Activated CD8-positive, alpha-beta T cell treated with anti-CD3 and anti-CD28 coated beads for 36 hours (primary cell): ENCODE measurements around the gene RGL2. TPM values are rescaled to one million over a fixed set of nuclear protein-coding genes. Genes with fewer than 3 reads are reported as not detected.
"Not testable (repeated sequence)": the region's sequence is repeated elsewhere in the genome, so short reads cannot be mapped to it uniquely, and the experiment has no call there.

Source experiments
- ATAC-seq: fragments of 200-7000 bp; cut with Tn5 transposase; one replicate; pipeline ENCODE4 v1.10.0; 2021; ENCODE audit warnings: mild to moderate bottlenecking, moderate library complexity
- CTCF ChIA-PET: fragments of 350-600 bp; sonication (Branson Sonifier 250); formaldehyde crosslinking; loops from one replicate; lab custom pipeline; 2021; ENCODE audit warnings: antibody characterized with exemption; lab: Charles Lee
- POLR2A ChIA-PET: fragments of 350-600 bp; sonication (Branson Sonifier 250); formaldehyde crosslinking; loops from one replicate; lab custom pipeline; 2021; ENCODE audit warnings: antibody characterized with exemption; lab: Charles Lee
- DNase-seq: peaks from one replicate; pipeline ENCODE4 v3.0.0-alpha.2; 2020
- H3K27ac Mint-ChIP-seq: one replicate; pipeline ENCODE4 v1.8.0; 2021; ENCODE audit warnings: mild to moderate bottlenecking, mixed read lengths
- H3K27me3 Mint-ChIP-seq: one replicate; pipeline ENCODE4 v1.8.0; 2021; ENCODE audit warnings: mixed read lengths
- H3K36me3 Mint-ChIP-seq: one replicate; pipeline ENCODE4 v1.8.0; 2021; ENCODE audit warnings: low read depth, mixed read lengths
- H3K4me1 Mint-ChIP-seq: one replicate; pipeline ENCODE4 v1.8.0; 2021; ENCODE audit warnings: low read depth, mixed read lengths
- H3K4me3 Mint-ChIP-seq: one replicate; pipeline ENCODE4 v1.8.0; 2021; ENCODE audit warnings: mild to moderate bottlenecking, moderate library complexity, mixed read lengths
- H3K9me3 Mint-ChIP-seq: one replicate; pipeline ENCODE4 v1.8.0; 2021; ENCODE audit warnings: mixed read lengths
- intact Hi-C: fragments of 100-400 bp; cut with micrococcal nuclease; formaldehyde crosslinking; loops from one replicate; pipeline ENCODE4 v1.10.0; 2022
- total RNA-seq, 2 experiments: library from RNA; stranded (reverse); gene quantifications; one replicate each; pipeline ENCODE4 v1.2.3, GENCODE V29; 2021
- TF ChIP-seq, protein P1 (sequence below): fragments of 200-600 bp; IDR thresholded peaks from one replicate; pipeline ENCODE4 v1.8.0; 2022; ENCODE audit warnings: antibody characterized with exemption, mild to moderate bottlenecking

RGL2 gene, protein sequence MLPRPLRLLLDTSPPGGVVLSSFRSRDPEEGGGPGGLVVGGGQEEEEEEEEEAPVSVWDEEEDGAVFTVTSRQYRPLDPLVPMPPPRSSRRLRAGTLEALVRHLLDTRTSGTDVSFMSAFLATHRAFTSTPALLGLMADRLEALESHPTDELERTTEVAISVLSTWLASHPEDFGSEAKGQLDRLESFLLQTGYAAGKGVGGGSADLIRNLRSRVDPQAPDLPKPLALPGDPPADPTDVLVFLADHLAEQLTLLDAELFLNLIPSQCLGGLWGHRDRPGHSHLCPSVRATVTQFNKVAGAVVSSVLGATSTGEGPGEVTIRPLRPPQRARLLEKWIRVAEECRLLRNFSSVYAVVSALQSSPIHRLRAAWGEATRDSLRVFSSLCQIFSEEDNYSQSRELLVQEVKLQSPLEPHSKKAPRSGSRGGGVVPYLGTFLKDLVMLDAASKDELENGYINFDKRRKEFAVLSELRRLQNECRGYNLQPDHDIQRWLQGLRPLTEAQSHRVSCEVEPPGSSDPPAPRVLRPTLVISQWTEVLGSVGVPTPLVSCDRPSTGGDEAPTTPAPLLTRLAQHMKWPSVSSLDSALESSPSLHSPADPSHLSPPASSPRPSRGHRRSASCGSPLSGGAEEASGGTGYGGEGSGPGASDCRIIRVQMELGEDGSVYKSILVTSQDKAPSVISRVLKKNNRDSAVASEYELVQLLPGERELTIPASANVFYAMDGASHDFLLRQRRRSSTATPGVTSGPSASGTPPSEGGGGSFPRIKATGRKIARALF
- 10 to 100 TPM; 24.2 to 24.3 TPM for total RNA-seq

DNA sequence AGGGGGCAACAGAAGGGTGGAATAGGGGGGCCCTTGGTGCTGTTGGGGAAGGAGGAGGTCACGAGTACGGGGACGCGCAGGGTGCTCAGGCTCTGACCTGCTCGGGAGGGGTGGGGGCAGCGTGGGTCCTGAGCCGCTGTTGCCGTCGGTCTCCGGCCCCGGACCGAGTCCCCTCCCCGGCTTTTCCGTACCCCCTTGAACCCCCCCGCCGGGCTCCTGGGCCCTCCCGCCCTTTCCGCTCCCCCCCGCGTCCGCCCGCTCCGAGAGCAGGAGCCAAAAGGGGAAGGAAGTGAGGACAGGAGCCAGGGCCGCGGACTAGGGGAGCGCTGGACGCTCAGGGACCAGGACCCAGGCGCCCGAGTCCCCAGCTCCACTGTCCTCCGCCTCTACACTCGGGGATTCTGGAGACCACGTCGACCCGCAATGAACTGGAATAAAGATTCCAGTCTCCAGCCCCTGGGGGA lies at the start of gene RGL2:
Gene RGL2, minus strand, starts transcription at position 170 of the 464 bp plus-strand sequence. CDS start 332 bp downstream, outside the sequence.
- H3K4me1 Mint-ChIP-seq, result peaks cover 31% of the 10 kb centered on the region
- DNase-seq (peak; percentile 65), ATAC-seq (peak; percentile 35)
- H3K27me3 Mint-ChIP-seq, result no peaks in the 10 kb centered on the region
- H3K36me3 Mint-ChIP-seq, result peaks cover 32% of the 10 kb centered on the region
- ChIA-PET POLR2A (interaction anchor here (0.7 to 13.9 kb wide), 10 partner anchors 10 to 155 kb away, joined by 3 to 261 read pairs (median 25); partner anchors contain the start of genes B3GALT4, HSD17B8, KIFC1 and PFDN6), CTCF (interaction anchor here (0.9 to 1.8 kb wide), 10 partner anchors 9 to 92 kb away, joined by 3 to 13 read pairs (median 4); partner anchors contain the start of genes B3GALT4, PFDN6, TAPBP and WDR46)
- peak within 1 kb of the TSS; percentile 99 for H3K27ac Mint-ChIP-seq
- intact Hi-C loops, result no loop called here
- H3K4me3 Mint-ChIP-seq, result peak within 1 kb of the TSS; percentile 97
- no peaks in the 10 kb centered on the region for H3K9me3 Mint-ChIP-seq
- TF ChIP-seq, protein P1, sequence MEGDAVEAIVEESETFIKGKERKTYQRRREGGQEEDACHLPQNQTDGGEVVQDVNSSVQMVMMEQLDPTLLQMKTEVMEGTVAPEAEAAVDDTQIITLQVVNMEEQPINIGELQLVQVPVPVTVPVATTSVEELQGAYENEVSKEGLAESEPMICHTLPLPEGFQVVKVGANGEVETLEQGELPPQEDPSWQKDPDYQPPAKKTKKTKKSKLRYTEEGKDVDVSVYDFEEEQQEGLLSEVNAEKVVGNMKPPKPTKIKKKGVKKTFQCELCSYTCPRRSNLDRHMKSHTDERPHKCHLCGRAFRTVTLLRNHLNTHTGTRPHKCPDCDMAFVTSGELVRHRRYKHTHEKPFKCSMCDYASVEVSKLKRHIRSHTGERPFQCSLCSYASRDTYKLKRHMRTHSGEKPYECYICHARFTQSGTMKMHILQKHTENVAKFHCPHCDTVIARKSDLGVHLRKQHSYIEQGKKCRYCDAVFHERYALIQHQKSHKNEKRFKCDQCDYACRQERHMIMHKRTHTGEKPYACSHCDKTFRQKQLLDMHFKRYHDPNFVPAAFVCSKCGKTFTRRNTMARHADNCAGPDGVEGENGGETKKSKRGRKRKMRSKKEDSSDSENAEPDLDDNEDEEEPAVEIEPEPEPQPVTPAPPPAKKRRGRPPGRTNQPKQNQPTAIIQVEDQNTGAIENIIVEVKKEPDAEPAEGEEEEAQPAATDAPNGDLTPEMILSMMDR, result no peak

DNA sequence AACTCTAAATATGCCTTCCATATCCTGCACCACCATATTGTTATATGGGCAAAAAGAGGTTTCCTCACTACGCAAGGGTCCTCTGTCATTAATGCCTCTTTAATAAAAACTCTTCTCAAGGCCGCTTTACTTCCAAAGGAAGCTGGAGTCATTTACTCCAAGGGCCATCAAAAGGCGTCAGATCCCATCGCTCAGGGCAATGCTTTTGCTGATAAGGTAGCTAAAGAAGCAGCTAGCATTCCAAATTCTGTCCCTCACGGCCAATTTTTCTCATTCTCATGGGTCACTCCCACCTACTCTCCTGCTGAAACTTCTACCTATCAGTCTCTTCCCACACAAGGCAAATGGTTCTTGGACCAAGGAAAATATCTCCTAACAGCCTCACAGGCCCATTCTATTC lies 49.1 kb upstream of the RGL2 start:
- Mint-ChIP-seq H3K27me3 (no peaks in the 10 kb centered on the region), H3K4me3 (no peak overlapping the region), H3K4me1 (peaks cover 18% of the 10 kb centered on the region), H3K9me3 (no peaks in the 10 kb centered on the region), H3K27ac (no peak overlapping the region), H3K36me3 (no peaks in the 10 kb centered on the region)
- CTCF ChIA-PET, result interaction anchor here (1.3 kb wide), 1 partner anchor 43 kb away, joined by 3 read pairs; no protein-coding TSS in a partner anchor
- DNase-seq, result no peak
- TF ChIP-seq, protein P1, result no peak
- intact Hi-C loops, result no loop called here
- no peak for ATAC-seq
- POLR2A ChIA-PET, result interaction anchor here (0.9 to 1.1 kb wide), 2 partner anchors 38 to 71 kb away, joined by 3 to 4 read pairs; partner anchors contain the start of gene B3GALT4

DNA sequence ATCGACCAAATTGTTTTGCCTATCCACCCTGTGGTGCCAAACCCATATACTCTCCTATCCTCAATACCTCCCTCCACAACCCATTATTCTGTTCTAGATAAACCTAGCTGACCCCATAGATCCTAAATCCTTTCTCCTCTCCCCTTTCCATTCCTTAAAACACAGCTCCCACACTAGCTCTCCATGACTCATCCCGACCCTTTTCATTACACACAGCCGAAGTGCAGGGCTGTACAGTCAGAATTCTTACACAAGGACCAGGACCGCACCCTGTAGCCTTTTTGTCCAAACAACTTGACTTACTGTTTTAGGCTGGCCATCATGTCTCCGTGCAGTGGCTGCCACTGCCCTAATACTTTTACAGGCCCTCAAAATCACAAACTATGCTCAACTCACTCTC lies 48.2 kb upstream of the RGL2 start:
- H3K36me3 Mint-ChIP-seq, POLR2A ChIA-PET, H3K4me3 Mint-ChIP-seq, H3K27ac Mint-ChIP-seq, H3K9me3 Mint-ChIP-seq, intact Hi-C loops, ATAC-seq, H3K27me3 Mint-ChIP-seq, DNase-seq: not testable (repeated sequence)
- CTCF ChIA-PET, result interaction anchor here (3.7 kb wide), 1 partner anchor 70 kb away, joined by 17 read pairs; the partner anchor contains the start of gene B3GALT4
- H3K4me1 Mint-ChIP-seq, result peaks cover 18% of the 10 kb centered on the region

DNA sequence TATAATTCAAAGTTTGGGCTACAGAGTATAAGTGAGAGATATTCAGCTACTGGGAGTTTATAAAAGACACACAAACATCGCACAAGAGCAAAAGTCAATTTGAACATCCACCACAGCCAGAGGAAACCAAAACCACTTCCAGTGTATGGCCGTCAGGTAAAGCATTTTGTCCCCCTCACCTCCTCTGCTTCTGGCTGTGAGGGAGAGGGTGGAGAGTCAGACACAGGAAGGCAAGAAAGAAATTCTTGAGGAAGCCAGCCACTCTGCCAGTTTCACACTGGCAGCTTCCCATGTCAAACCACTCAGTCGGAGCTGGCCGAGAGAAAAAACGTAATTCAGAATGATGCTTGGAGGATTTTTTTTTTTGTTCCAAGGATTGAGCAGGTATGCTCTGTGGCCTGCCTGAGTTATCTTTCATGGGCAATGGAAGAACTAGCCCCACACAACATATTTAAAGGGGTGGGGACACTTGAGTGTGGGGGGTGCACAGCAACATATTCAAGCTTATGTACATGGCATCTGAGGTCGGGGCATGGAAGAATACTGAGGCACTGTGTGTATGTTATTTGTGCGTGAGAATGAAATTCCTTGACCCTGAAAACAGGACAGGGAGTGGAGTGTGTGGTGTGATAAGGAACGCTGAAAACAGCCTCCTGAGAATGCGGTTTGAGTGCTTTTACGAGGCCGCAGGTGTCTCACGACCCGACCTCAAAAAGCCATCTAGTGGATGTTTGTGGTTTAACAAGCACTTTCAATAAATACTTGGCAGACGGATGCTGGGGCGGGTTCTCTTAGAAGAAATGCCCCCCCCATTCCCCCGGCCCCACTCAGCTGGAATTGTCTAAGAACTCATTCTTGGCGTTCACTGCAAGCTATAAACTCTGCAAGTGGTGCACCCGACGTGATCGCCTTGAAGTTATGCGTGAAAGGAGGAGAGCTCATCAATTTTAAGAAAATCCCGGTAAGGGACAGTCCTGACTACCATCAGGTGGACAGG lies 46.3 kb upstream of the RGL2 start:
- ChIA-PET POLR2A (interaction anchor here (0.8 to 1.5 kb wide), 9 partner anchors 10 to 81 kb away, joined by 3 to 7 read pairs (median 4); partner anchors contain the start of genes PFDN6, RPS18, VPS52 and WDR46), CTCF (interaction anchor here (0.7 to 3.7 kb wide), 17 partner anchors 8 to 426 kb away, joined by 3 to 17 read pairs (median 5); partner anchors contain the start of genes B3GALT4, RGL2 and ZBTB22)
- ATAC-seq, result peak; percentile 68

More for the DNA sequence above, 46.3 kb upstream of the RGL2 start:
- peak overlapping the region; percentile 75 for H3K27ac Mint-ChIP-seq
- DNase-seq, result peak; percentile 83
- intact Hi-C loops, result no loop called here
- no peaks in the 10 kb centered on the region for H3K9me3 Mint-ChIP-seq
- H3K4me1 Mint-ChIP-seq, result peaks cover 18% of the 10 kb centered on the region
- no peaks in the 10 kb centered on the region for H3K36me3 Mint-ChIP-seq
- peak overlapping the region; percentile 51 for H3K4me3 Mint-ChIP-seq
- no peaks in the 10 kb centered on the region for H3K27me3 Mint-ChIP-seq
- TF ChIP-seq, protein P1, result peak; percentile 71
